CD4-positive, CD25-positive, alpha-beta regulatory T cell (primary cell): ENCODE results near the gene PCDHA11. TPM values are rescaled to one million over a fixed set of nuclear protein-coding genes. Genes with fewer than 3 reads are reported as not detected.
"Not testable (repeated sequence)": the region's sequence is repeated elsewhere in the genome, so short reads cannot be mapped to it uniquely, and the experiment has no call there.

ENCODE experiments used
- ATAC-seq, 2 donors: fragments of 150-1000 bp; cut with Tn5 transposase; one replicate each; pipeline ENCODE4 v1.10.0; 2021; ENCODE audit warnings: low read depth in 2 of 2, moderate number of reproducible peaks in 2 of 2, moderate library complexity in 1 of 2
- DNase-seq, 3 donors: peaks; one replicate each; pipeline versions ENCODE4 v3.0.0 to v3.0.0-alpha.2; 2012 to 2022; ENCODE audit warnings: mixed read lengths in 1 of 3
- H3K27ac ChIP-seq: one replicate; pipeline ENCODE4 v1.7.0; 2013; ENCODE audit warnings: mild to moderate bottlenecking, low read length; ENCODE audit not compliant: insufficient read depth, poor library complexity, severe bottlenecking
- H3K27me3 ChIP-seq: one replicate; pipeline ENCODE4 v1.7.0; 2013; ENCODE audit warnings: low read length; ENCODE audit not compliant: control insufficient read depth, insufficient read depth
- H3K36me3 ChIP-seq: one replicate; pipeline ENCODE4 v1.7.0; 2013; ENCODE audit warnings: mild to moderate bottlenecking, low read length, moderate library complexity; ENCODE audit not compliant: control insufficient read depth, insufficient read depth
- H3K4me1 ChIP-seq: 2 replicates; pipeline ENCODE4 v1.7.0; 2013; ENCODE audit warnings: mild to moderate bottlenecking, low read length; ENCODE audit not compliant: insufficient read depth, control insufficient read depth, poor library complexity, severe bottlenecking
- H3K4me3 ChIP-seq: one replicate; pipeline ENCODE4 v1.7.0; 2013; ENCODE audit warnings: low read depth, mild to moderate bottlenecking, low read length, moderate library complexity
- H3K9me3 ChIP-seq, 2 experiments: 1 replicate in 1 of 2; 2 replicates in 1 of 2; pipeline ENCODE4 v1.7.0; 2013; ENCODE audit warnings: low read length in 2 of 2, mild to moderate bottlenecking in 1 of 2, moderate library complexity in 1 of 2; ENCODE audit not compliant: control insufficient read depth in 2 of 2
- H3K27ac Mint-ChIP-seq, 3 donors: one replicate each; pipeline ENCODE4 v1.8.0; 2020 to 2022; ENCODE audit warnings: mild to moderate bottlenecking in 3 of 3, mixed read lengths in 3 of 3, moderate library complexity in 2 of 3
- H3K27me3 Mint-ChIP-seq: one replicate; pipeline ENCODE4 v1.8.0; 2022; ENCODE audit warnings: mild to moderate bottlenecking, mixed read lengths
- H3K36me3 Mint-ChIP-seq: one replicate; pipeline ENCODE4 v1.8.0; 2020; ENCODE audit warnings: mixed read lengths
- H3K4me1 Mint-ChIP-seq, 4 donors: one replicate each; pipeline ENCODE4 v1.8.0; 2020 to 2022; ENCODE audit warnings: mixed read lengths in 4 of 4, mild to moderate bottlenecking in 1 of 4
- H3K4me3 Mint-ChIP-seq, 4 donors: one replicate each; pipeline ENCODE4 v1.8.0; 2020 to 2022; ENCODE audit warnings: mild to moderate bottlenecking in 4 of 4, mixed read lengths in 4 of 4, moderate library complexity in 3 of 4
- H3K9me3 Mint-ChIP-seq, 7 donors: one replicate each; pipeline ENCODE4 v1.8.0; 2020 to 2022; ENCODE audit warnings: mixed read lengths in 7 of 7, mild to moderate bottlenecking in 3 of 7, moderate library complexity in 2 of 7
- polyA plus RNA-seq, 4 donors: library from polyadenylated mRNA; unstranded; fragments of 300-500 nt; fragmentation: Illumina TruSeq; gene quantifications; one replicate each; pipeline ENCODE4 v1.2.3, GENCODE V29; 2021
- total RNA-seq: library from RNA; stranded (reverse); gene quantifications from one replicate; pipeline ENCODE4 v1.2.3, GENCODE V29; 2022

The PCDHA11 gene
- not detected for total RNA-seq
- not detected for polyA plus RNA-seq

DNA sequence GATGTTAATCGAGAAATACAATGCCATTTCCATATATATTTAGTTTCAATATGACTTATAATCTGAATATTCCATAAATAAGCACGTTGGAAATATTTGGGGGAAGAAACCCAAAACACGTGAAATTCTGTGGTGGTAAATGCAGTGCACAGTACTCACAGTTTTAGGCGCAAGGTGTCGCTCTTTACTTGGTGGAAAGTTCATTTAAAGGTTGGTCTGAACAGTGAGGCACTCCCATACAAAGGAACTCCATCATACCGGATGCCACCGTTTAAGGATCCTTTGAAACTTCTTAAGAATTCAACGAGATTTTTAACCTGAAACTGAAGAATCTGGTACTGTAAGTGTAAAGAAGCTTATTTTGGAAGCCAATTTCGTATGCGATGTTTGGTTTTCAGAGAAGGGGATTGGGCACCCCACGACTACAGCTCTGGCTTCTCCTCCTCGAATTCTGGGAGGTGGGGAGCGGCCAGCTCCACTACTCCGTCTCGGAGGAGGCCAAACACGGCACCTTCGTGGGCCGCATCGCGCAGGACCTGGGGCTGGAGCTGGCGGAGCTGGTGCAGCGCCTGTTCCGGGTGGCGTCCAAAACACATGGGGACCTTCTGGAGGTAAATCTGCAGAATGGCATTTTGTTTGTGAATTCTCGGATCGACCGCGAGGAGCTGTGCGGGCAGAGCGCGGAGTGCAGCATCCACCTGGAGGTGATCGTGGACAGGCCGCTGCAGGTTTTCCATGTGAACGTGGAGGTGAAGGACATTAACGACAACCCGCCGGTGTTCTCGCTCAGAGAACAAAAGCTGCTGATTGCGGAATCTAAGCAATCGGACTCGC, at the start of gene PCDHA11:
TSS of gene PCDHA11 (plus strand) at position 237 of the 834 bp plus-strand sequence. CDS start at position 384, 147 bp downstream.
- no peak within 1 kb of the TSS for H3K27ac ChIP-seq
- H3K27me3 Mint-ChIP-seq, result peaks cover 6% of the 10 kb centered on the region
- peaks cover 2% of the 10 kb centered on the region for H3K27me3 ChIP-seq
- no peak within 1 kb of the TSS for H3K4me3 Mint-ChIP-seq
- no peak within 1 kb of the TSS for H3K4me3 ChIP-seq
- DNase-seq (peak in 1 of 3 donors; percentile 8), ATAC-seq (no peak)
- no peaks in the 10 kb centered on the region for H3K4me1 ChIP-seq
- no peaks in the 10 kb centered on the region for H3K36me3 Mint-ChIP-seq
- H3K9me3 Mint-ChIP-seq, result peaks cover 1 to 14% (median 4%) of the 10 kb centered on the region in 7 donors
- H3K4me1 Mint-ChIP-seq, result no peaks in the 10 kb centered on the region
- no peaks in the 10 kb centered on the region for H3K36me3 ChIP-seq
- peaks cover 0 to 8% of the 10 kb centered on the region in 2 experiments for H3K9me3 ChIP-seq
- no peak within 1 kb of the TSS for H3K27ac Mint-ChIP-seq

DNA sequence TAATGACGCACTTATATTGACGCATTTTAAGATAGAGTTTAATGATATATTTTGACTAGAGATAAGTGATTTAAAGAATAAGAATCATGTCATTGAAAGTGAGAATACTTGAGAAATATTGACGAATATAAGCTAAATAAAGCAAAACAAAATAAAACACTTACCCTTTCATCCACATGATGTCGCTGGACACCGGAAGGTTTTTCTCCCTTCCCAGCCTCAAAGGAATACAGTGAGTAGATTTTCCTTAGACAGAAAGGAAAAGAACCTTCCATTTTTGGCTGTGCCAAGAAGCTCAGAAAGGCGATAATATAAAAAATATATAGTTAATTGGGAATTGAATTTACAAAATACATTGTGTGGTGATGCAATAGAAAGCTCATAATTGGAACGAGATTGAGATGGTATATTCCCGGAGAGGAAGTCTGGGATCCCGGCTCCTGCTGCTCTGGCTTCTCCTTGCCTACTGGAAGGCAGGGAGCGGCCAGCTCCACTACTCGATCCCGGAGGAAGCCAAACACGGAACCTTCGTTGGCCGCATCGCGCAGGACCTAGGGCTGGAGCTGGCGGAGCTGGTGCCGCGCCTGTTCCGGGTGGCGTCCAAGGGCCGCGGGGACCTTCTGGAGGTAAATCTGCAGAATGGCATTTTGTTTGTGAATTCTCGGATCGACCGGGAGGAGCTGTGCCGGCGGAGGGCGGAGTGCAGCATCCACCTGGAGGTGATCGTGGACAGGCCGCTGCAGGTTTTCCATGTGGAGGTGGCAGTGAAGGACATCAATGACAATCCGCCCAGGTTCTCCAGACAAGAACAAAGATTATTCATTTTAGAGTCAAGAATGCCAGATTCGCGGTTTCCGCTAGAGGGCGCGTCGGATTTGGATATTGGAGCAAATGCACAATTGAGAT, 47.1 kb upstream of the PCDHA11 start, which contains the start of gene PCDHA5:
TSS of gene PCDHA5 (plus strand) at position 239 of the 906 bp plus-strand sequence.
- no peaks in the 10 kb centered on the region for H3K4me1 Mint-ChIP-seq
- peak in 1 of 3 donors; percentile 28 for DNase-seq
- H3K27me3 Mint-ChIP-seq, result no peaks in the 10 kb centered on the region

DNA sequence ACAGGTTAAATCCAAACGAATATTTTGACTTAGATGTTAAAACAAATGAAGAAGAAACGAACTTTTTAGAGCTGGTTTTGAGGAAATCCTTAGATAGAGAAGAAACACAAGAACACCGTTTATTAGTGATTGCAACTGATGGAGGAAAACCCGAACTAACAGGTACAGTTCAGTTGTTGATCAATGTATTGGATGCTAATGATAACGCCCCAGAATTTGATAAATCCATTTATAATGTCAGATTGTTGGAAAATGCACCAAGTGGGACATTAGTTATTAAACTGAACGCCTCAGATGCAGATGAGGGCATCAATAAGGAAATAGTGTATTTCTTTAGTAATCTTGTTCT, 46.5 kb upstream of the PCDHA11 start:
- H3K9me3 Mint-ChIP-seq, result peaks cover 0 to 25% (median 4%) of the 10 kb centered on the region in 7 donors
- H3K36me3 ChIP-seq, result no peaks in the 10 kb centered on the region
- ATAC-seq, result no peak

More for the DNA sequence above, 47.1 kb upstream of the PCDHA11 start, which contains the start of gene PCDHA5:
- H3K4me1 ChIP-seq, result no peaks in the 10 kb centered on the region
- H3K4me3 ChIP-seq, result no peak within 1 kb of the TSS
- peaks cover 19 to 25% of the 10 kb centered on the region in 2 experiments for H3K9me3 ChIP-seq
- Mint-ChIP-seq H3K4me3 (no peak within 1 kb of the TSS), H3K27ac (no peak within 1 kb of the TSS), H3K9me3 (peaks cover 0 to 19% (median 4%) of the 10 kb centered on the region in 7 donors), H3K36me3 (no peaks in the 10 kb centered on the region)
- H3K36me3 ChIP-seq, result no peaks in the 10 kb centered on the region
- no peak for ATAC-seq
- no peak within 1 kb of the TSS for H3K27ac ChIP-seq
- H3K27me3 ChIP-seq, result no peaks in the 10 kb centered on the region

GRCh38 chr5:140822969-140823368, 45.8 kb upstream of the PCDHA11 start:
- H3K4me3 ChIP-seq, H3K27me3 Mint-ChIP-seq, H3K4me3 Mint-ChIP-seq, DNase-seq, H3K27me3 ChIP-seq, H3K27ac ChIP-seq, H3K36me3 Mint-ChIP-seq, H3K36me3 ChIP-seq, ATAC-seq, H3K27ac Mint-ChIP-seq, H3K4me1 Mint-ChIP-seq, H3K4me1 ChIP-seq: not testable (repeated sequence)
- peaks cover 19 to 35% of the 10 kb centered on the region in 2 experiments for H3K9me3 ChIP-seq
- peaks cover 0 to 27% (median 5%) of the 10 kb centered on the region in 7 donors for H3K9me3 Mint-ChIP-seq

More for the DNA sequence above, 46.5 kb upstream of the PCDHA11 start:
- H3K9me3 ChIP-seq, result peaks cover 17 to 30% of the 10 kb centered on the region in 2 experiments
- Mint-ChIP-seq H3K27me3 (no peaks in the 10 kb centered on the region), H3K4me1 (no peaks in the 10 kb centered on the region), H3K4me3 (no peak overlapping the region), H3K27ac (no peak overlapping the region), H3K36me3 (no peaks in the 10 kb centered on the region)
- no peak overlapping the region for H3K27ac ChIP-seq
- H3K27me3 ChIP-seq, result no peaks in the 10 kb centered on the region
- no peak overlapping the region for H3K4me3 ChIP-seq
- no peaks in the 10 kb centered on the region for H3K4me1 ChIP-seq
- no peak for DNase-seq

GRCh38 chr5:140823475-140823874, 45.3 kb upstream of the PCDHA11 start:
- Mint-ChIP-seq H3K4me1 (no peaks in the 10 kb centered on the region), H3K9me3 (peaks cover 0 to 25% (median 6%) of the 10 kb centered on the region in 7 donors), H3K27ac (no peak overlapping the region), H3K27me3 (peaks cover 4% of the 10 kb centered on the region), H3K4me3 (no peak overlapping the region), H3K36me3 (no peaks in the 10 kb centered on the region)
- DNase-seq (no peak), ATAC-seq (no peak)
- Histone ChIP-seq H3K9me3 (peaks cover 19 to 35% of the 10 kb centered on the region in 2 experiments), H3K27me3 (peaks cover 2% of the 10 kb centered on the region), H3K4me1 (no peaks in the 10 kb centered on the region), H3K27ac (no peak overlapping the region), H3K36me3 (no peaks in the 10 kb centered on the region), H3K4me3 (no peak overlapping the region)

DNA sequence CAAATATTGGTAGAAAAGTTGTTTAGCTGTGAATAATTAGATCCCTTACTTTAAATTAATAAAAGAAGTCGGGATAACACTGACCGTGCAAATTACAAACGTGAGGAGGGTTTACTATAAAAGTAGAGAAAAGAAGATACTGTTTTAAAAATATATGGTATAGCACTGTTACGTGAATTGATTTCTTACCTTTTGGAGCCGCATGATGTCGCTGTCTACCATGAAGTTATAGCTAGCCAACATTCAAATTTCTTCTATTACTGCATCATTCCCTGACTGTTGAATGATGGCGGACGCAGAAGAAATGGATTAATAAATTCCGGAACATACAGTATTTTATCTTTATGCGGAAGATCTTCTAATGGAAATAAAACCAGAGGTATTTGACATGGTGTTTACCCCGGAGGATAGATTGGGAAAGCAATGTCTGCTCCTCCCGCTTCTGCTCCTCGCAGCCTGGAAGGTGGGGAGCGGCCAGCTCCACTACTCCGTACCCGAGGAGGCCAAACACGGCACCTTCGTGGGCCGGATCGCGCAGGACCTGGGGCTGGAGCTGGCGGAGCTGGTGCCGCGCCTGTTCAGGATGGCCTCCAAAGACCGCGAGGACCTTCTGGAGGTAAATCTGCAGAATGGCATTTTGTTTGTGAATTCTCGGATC, 40.9 kb upstream of the PCDHA11 start, which contains the start of gene PCDHA6:
TSS of gene PCDHA6 (plus strand) at position 257 of the 658 bp plus-strand sequence. CDS start at position 389, 132 bp downstream.
- Histone ChIP-seq H3K36me3 (no peaks in the 10 kb centered on the region), H3K27ac (no peak within 1 kb of the TSS), H3K4me1 (no peaks in the 10 kb centered on the region), H3K27me3 (peaks cover 4% of the 10 kb centered on the region), H3K4me3 (no peak within 1 kb of the TSS), H3K9me3 (peaks cover 11 to 30% of the 10 kb centered on the region in 2 experiments)
- peaks cover 2 to 35% (median 4%) of the 10 kb centered on the region in 7 donors for H3K9me3 Mint-ChIP-seq
- DNase-seq (no peak), ATAC-seq (no peak)
- H3K4me3 Mint-ChIP-seq, result no peak within 1 kb of the TSS
- H3K4me1 Mint-ChIP-seq, result no peaks in the 10 kb centered on the region
- peaks cover 4% of the 10 kb centered on the region for H3K27me3 Mint-ChIP-seq
- H3K27ac Mint-ChIP-seq, result no peak within 1 kb of the TSS
- H3K36me3 Mint-ChIP-seq, result no peaks in the 10 kb centered on the region

DNA sequence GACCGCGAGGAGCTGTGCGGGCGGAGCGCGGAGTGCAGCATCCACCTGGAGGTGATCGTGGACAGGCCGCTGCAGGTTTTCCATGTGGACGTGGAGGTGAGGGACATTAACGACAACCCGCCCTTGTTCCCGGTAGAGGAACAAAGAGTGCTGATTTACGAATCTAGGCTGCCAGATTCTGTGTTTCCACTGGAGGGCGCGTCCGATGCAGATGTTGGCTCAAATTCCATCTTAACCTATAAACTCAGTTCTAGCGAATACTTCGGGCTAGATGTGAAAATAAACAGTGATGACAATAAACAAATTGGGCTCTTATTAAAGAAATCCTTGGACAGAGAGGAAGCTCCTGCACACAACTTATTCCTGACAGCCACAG, 40.4 kb upstream of the PCDHA11 start:
- no peak for ATAC-seq
- H3K27me3 Mint-ChIP-seq, result peaks cover 9% of the 10 kb centered on the region
- H3K4me3 Mint-ChIP-seq, result no peak overlapping the region
- no peaks in the 10 kb centered on the region for H3K36me3 Mint-ChIP-seq
- DNase-seq, result no peak
- H3K4me3 ChIP-seq, result no peak overlapping the region
- H3K27me3 ChIP-seq, result peaks cover 4% of the 10 kb centered on the region
- no peak overlapping the region for H3K27ac ChIP-seq
- H3K4me1 ChIP-seq, result no peaks in the 10 kb centered on the region
- no peaks in the 10 kb centered on the region for H3K36me3 ChIP-seq
- H3K4me1 Mint-ChIP-seq, result no peaks in the 10 kb centered on the region
- peaks cover 11 to 27% of the 10 kb centered on the region in 2 experiments for H3K9me3 ChIP-seq
- H3K27ac Mint-ChIP-seq, result no peak overlapping the region
- peaks cover 2 to 37% (median 5%) of the 10 kb centered on the region in 7 donors for H3K9me3 Mint-ChIP-seq
